DND-41 (cell line): ENCODE results near the gene FRRS1L.

Source experiments
- ATAC-seq: fragments of 200-7000 bp; cut with Tn5 transposase; 3 replicates; pipeline ENCODE4 v1.9.1; 2021; ENCODE audit warnings: low read depth; ENCODE audit not compliant: insufficient read depth
- DNase-seq: peaks from one replicate; pipeline ENCODE4 v3.0.0-alpha.2; 2020
- H2AFZ ChIP-seq: 2 replicates; pipeline ENCODE4 v1.6.0; 2012; ENCODE audit warnings: low read depth, low read length
- H3K27ac ChIP-seq: 2 replicates; pipeline ENCODE4 v1.5.1; 2012; ENCODE audit warnings: low read length, inconsistent platforms
- H3K27me3 ChIP-seq: fragments of 200-600 bp; sonication (generic); 2 replicates; pipeline ENCODE4 v1.6.0; 2012; ENCODE audit warnings: low read length, mild to moderate bottlenecking, inconsistent platforms; ENCODE audit not compliant: insufficient read depth, poor library complexity
- H3K36me3 ChIP-seq: 2 replicates; pipeline ENCODE4 v1.5.1; 2012; ENCODE audit warnings: low read length, inconsistent platforms; ENCODE audit not compliant: insufficient read depth
- H3K4me1 ChIP-seq: 2 replicates; pipeline ENCODE4 v1.5.1; 2012; ENCODE audit warnings: mild to moderate bottlenecking, low read length; ENCODE audit not compliant: insufficient read depth
- H3K4me2 ChIP-seq: 2 replicates; pipeline ENCODE4 v1.6.0; 2012; ENCODE audit warnings: mild to moderate bottlenecking, moderate library complexity, low read length, inconsistent platforms; ENCODE audit not compliant: insufficient read depth
- H3K4me3 ChIP-seq, 2 experiments: fragments of 200-600 bp in 1 of 2; shearing (Covaris generic) in 1 of 2; 2 replicates each; pipeline ENCODE4 v1.5.1; 2012 to 2016; ENCODE audit warnings: inconsistent platforms in 2 of 2, low read length in 2 of 2, mild to moderate bottlenecking in 2 of 2, low read depth in 1 of 2, moderate library complexity in 1 of 2
- H3K79me2 ChIP-seq: 2 replicates; pipeline ENCODE4 v1.6.0; 2012; ENCODE audit warnings: low read length, inconsistent platforms; ENCODE audit not compliant: insufficient read depth
- H3K9ac ChIP-seq: 2 replicates; pipeline ENCODE4 v1.6.0; 2012; ENCODE audit warnings: low read depth, mild to moderate bottlenecking, inconsistent platforms, low read length, moderate library complexity
- H3K9me3 ChIP-seq: 2 replicates; pipeline ENCODE4 v1.5.1; 2012; ENCODE audit warnings: low read length, moderate library complexity, mild to moderate bottlenecking, inconsistent platforms; ENCODE audit not compliant: insufficient read depth, severe bottlenecking
- H4K20me1 ChIP-seq: 2 replicates; pipeline ENCODE4 v1.6.0; 2012; ENCODE audit warnings: low read length; ENCODE audit not compliant: insufficient read depth
- EZH2 ChIP-seq: IDR thresholded peaks from 3 replicates; pipeline ENCODE4 v1.6.1; 2012; ENCODE audit warnings: borderline replicate concordance, low read depth, mild to moderate bottlenecking, moderate library complexity, low read length, inconsistent platforms; ENCODE audit not compliant: severe bottlenecking
- TF ChIP-seq, protein P1 (sequence below): IDR thresholded peaks from 2 replicates; pipeline ENCODE4 v1.5.1; 2012; ENCODE audit warnings: borderline replicate concordance, low read length, moderate library complexity, mild to moderate bottlenecking; ENCODE audit not compliant: poor library complexity, severe bottlenecking; ENCODE audit errors: extremely low read depth

Gene FRRS1L

GRCh38 chr9:109083141-109083540, 83.9 kb downstream of the FRRS1L start:
- Histone ChIP-seq H3K79me2 (peaks cover 14% of the 10 kb centered on the region), H3K4me1 (no peaks in the 10 kb centered on the region), H3K4me2 (no peak overlapping the region), H3K4me3 (no peak overlapping the region), H2AFZ (no peak overlapping the region), H4K20me1 (0 out of 2 replicates have a peak, but pooled peaks cover 8% of the 10 kb centered on the region), H3K27me3 (no peaks in the 10 kb centered on the region), H3K9me3 (no peaks in the 10 kb centered on the region), H3K36me3 (peaks cover 84% of the 10 kb centered on the region), H3K27ac (no peak overlapping the region), H3K9ac (no peak overlapping the region)
- TF ChIP-seq, protein P1, sequence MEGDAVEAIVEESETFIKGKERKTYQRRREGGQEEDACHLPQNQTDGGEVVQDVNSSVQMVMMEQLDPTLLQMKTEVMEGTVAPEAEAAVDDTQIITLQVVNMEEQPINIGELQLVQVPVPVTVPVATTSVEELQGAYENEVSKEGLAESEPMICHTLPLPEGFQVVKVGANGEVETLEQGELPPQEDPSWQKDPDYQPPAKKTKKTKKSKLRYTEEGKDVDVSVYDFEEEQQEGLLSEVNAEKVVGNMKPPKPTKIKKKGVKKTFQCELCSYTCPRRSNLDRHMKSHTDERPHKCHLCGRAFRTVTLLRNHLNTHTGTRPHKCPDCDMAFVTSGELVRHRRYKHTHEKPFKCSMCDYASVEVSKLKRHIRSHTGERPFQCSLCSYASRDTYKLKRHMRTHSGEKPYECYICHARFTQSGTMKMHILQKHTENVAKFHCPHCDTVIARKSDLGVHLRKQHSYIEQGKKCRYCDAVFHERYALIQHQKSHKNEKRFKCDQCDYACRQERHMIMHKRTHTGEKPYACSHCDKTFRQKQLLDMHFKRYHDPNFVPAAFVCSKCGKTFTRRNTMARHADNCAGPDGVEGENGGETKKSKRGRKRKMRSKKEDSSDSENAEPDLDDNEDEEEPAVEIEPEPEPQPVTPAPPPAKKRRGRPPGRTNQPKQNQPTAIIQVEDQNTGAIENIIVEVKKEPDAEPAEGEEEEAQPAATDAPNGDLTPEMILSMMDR, result no peak
- no peak for TF ChIP-seq EZH2
- ATAC-seq (no peak), DNase-seq (no peak)

DNA sequence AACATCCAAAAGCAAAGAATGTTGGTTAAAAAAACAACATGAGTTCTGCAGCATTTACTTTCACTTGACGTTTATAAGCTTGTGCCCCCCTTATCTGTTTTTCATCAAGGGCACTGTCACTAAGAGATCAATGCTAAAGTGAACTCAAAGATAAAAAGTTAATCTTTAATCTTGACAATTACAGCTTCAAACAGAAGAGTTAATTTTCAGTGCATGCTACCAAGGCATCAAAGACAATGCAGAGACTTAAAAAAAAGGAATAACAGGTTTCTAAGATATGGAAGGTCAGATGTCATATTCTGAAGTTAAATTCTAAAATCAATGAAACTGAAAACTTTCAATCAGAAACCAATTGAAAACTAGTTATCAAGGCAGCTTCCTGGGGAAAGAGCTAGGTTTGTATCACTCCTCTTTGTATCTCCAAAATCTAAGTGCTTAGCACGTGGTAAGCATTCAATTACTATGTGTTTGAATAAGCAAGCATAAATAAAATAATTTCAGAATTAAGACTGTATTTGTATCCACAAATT, 84.9 kb downstream of the FRRS1L start:
- Histone ChIP-seq H3K4me2 (no peak overlapping the region), H3K9ac (no peak overlapping the region), H3K27ac (no peak overlapping the region), H3K36me3 (peaks cover 80% of the 10 kb centered on the region), H3K4me3 (no peak overlapping the region), H3K27me3 (no peaks in the 10 kb centered on the region), H2AFZ (no peak overlapping the region), H4K20me1 (0 out of 2 replicates have a peak, but pooled peaks cover 4% of the 10 kb centered on the region), H3K79me2 (peaks cover 12% of the 10 kb centered on the region), H3K9me3 (no peaks in the 10 kb centered on the region), H3K4me1 (no peaks in the 10 kb centered on the region)
- ATAC-seq (no peak), DNase-seq (no peak)
- no peak for TF ChIP-seq EZH2
- TF ChIP-seq, protein P1, result no peak
